ENCODE data around the gene SLC37A2. TPM values are rescaled to one million over a fixed set of nuclear protein-coding genes. Genes with fewer than 3 reads are reported as not detected.

The SLC37A2 gene
- total and polyA plus RNA-seq, 2 donors (not counting 3 experiments of a cell fraction or from before 2014, with no cell fraction given): 1.1 to 1.7 TPM

- DNase-seq (ENCODE audit: low read depth, low spot score): no peak
- dilution Hi-C loops (cut with MboI; ENCODE audit: extremely low pct_ligation_motif_present, low sequenced_read_pairs) (no loop called here), intact Hi-C loops (cut with micrococcal nuclease) (no loop called here)
- no TSS peak for BruUV-seq (replicated peaks)
- TF ChIP-seq GATA2 (IDR thresholded peaks at IDR 0.05; ENCODE audit: insufficient read depth, insufficient read length, low read depth, low read length): no peak
- TF ChIP-seq POLR2AphosphoS5 (IDR thresholded peaks at IDR 0.05; ENCODE audit: insufficient read depth, low read depth, low read length): no peak
- TF ChIP-seq EZH2 (IDR thresholded peaks at IDR 0.05; ENCODE audit: borderline replicate concordance, low read depth, low read length, severe bottlenecking): no peak
- TF ChIP-seq JUN (IDR thresholded peaks at IDR 0.05; ENCODE audit: borderline replicate concordance, insufficient read depth, insufficient read length, low read depth): no peak
- TF ChIP-seq MYC (IDR thresholded peaks at IDR 0.05; ENCODE audit: low read depth, low read length): no peak
- TF ChIP-seq MAX (IDR thresholded peaks at IDR 0.05; ENCODE audit: insufficient read depth, insufficient read length): no peak
- TF ChIP-seq POLR2A (IDR thresholded peaks at IDR 0.05; ENCODE audit: low read depth, low read length): no peak
- TF ChIP-seq CTCF (IDR thresholded peaks at IDR 0.05; ENCODE audit: extremely low read depth in 1 of 2, insufficient read depth in 1 of 2, low read depth in 1 of 2, low read length in 2 of 2): no peak
- no peak for TF ChIP-seq FOS (IDR thresholded peaks at IDR 0.05; ENCODE audit: borderline replicate concordance, insufficient read depth, low read length)
- H2AFZ ChIP-seq (ENCODE audit: low read depth, low read length): no peak overlapping the region
- H3K9ac ChIP-seq (replicated peaks; ENCODE audit: extremely low read depth, insufficient read depth, low read length): no peak overlapping the region
- H3K9me3 ChIP-seq (replicated peaks; ENCODE audit: control insufficient read depth, insufficient read depth, low read length): no peaks in the 10 kb centered on the region
- H3K79me2 ChIP-seq (ENCODE audit: control insufficient read depth, insufficient read depth, low read length): no peaks in the 10 kb centered on the region
- CTCF ChIA-PET: interaction anchor here (1.4 to 1.7 kb wide), 2 partner anchors 11 to 49 kb away, joined by 4 read pairs; partner anchors contain the start of gene SLC37A2
- no peaks in the 10 kb centered on the region for H4K20me1 ChIP-seq (replicated peaks; ENCODE audit: control insufficient read depth, extremely low read depth, insufficient read depth, low read length)
- no peaks in the 10 kb centered on the region for H3K9me1 ChIP-seq (replicated peaks; ENCODE audit: control insufficient read depth, extremely low read depth, insufficient read depth, low read length)
- no peak overlapping the region for H3K27ac ChIP-seq (ENCODE audit: insufficient read depth, low read depth, low read length)
- FAIRE-seq: no peak
- peaks cover 8% of the 10 kb centered on the region for H3K4me1 ChIP-seq (ENCODE audit: control insufficient read depth, extremely low read depth, insufficient read depth, low read length)
- no peak overlapping the region for H3K4me3 ChIP-seq (replicated peaks in 1 of 3; ENCODE audit: insufficient read depth in 1 of 3, low read depth in 1 of 3, low read length in 3 of 3)
- H3K4me2 ChIP-seq (ENCODE audit: insufficient read depth, low read length): no peak overlapping the region
- no peaks in the 10 kb centered on the region for H3K27me3 ChIP-seq (ENCODE audit: control insufficient read depth in 2 of 2, insufficient read depth in 2 of 2, low read length in 2 of 2)
- H3K36me3 ChIP-seq (ENCODE audit: control insufficient read depth in 2 of 2, extremely low read depth in 1 of 2, insufficient read depth in 2 of 2, low read length in 2 of 2): no peaks in the 10 kb centered on the region
- POLR2A ChIA-PET: no interaction called here
Observed at GRCh38 chr11:125074511-125075241, 11.6 kb downstream of the SLC37A2 start.

Data from endothelial cell of umbilical vein (primary cell).